ENCODE data around the gene PLK1. TPM values are rescaled to one million over a fixed set of nuclear protein-coding genes. Genes with fewer than 3 reads are reported as not detected.
A peak's percentile ranks its signal among the peaks of the same experiment; 100 is the strongest.

The PLK1 gene
- total RNA-seq (2016; rRNA removed; fragmentation: Illumina TruSeq; extraction: Trizol) (76.3 and 97.4 TPM in 2 replicates), polyA plus RNA-seq (2011; rRNA removed) (50.7 and 71.5 TPM in 2 replicates), polyA minus RNA-seq (2011; rRNA and poly(A)+ RNA removed; ENCODE audit: low replicate concordance) (177 and 191 TPM in 2 replicates), Bru-seq, nascent RNA (percentile 84 among the genes with signal in this experiment), BruChase-seq, experiment 1, labeled RNA remaining after a 6-hour chase (percentile 90 among the genes with signal in this experiment), BruChase-seq, experiment 2, labeled RNA remaining after a 2-hour chase (percentile 88 among the genes with signal in this experiment)
- total RNA-seq (2016; cell fraction: cytosol; rRNA removed; fragmentation: Illumina TruSeq; extraction: Trizol; ENCODE audit: low read depth), result 28.4 and 28.6 TPM in 2 replicates
- 76.4 and 97.9 TPM in 2 replicates for total RNA-seq (2016; cell fraction: insoluble cytoplasmic fraction; rRNA removed; fragmentation: Illumina TruSeq; extraction: Trizol)
- total RNA-seq (2016; cell fraction: membrane; rRNA removed; fragmentation: Illumina TruSeq; extraction: Trizol), result 53.8 and 55.3 TPM in 2 replicates
- 54.5 and 64.5 TPM in 2 replicates for total RNA-seq (2016; cell fraction: nucleus; rRNA removed; fragmentation: Illumina TruSeq; extraction: Trizol)
- polyA plus RNA-seq (2011; cell fraction: cytosol; rRNA removed), result 50.1 and 88.3 TPM in 2 replicates
- 85.1 and 122 TPM in 2 replicates for polyA plus RNA-seq (2011; cell fraction: nucleus; rRNA removed)
- 60.8 and 97.0 TPM in 2 replicates for polyA plus RNA-seq (2012)
- polyA plus RNA-seq (2016; cell fraction: cytosol; fragmentation: Illumina TruSeq; extraction: Trizol; ENCODE audit: low read depth), result 33.9 and 37.2 TPM in 2 replicates
- polyA plus RNA-seq (2016; cell fraction: insoluble cytoplasmic fraction; fragmentation: Illumina TruSeq; extraction: Trizol; ENCODE audit: low read depth), result 114 and 170 TPM in 2 replicates
- 49.5 and 62.0 TPM in 2 replicates for polyA plus RNA-seq (2016; cell fraction: membrane; fragmentation: Illumina TruSeq; extraction: Trizol; ENCODE audit: low read depth)
- polyA plus RNA-seq (2016; cell fraction: nucleus; fragmentation: Illumina TruSeq; extraction: Trizol; ENCODE audit: insufficient read depth, low read depth), result 151 and 164 TPM in 2 replicates
- 65.7 and 78.2 TPM in 2 replicates for polyA minus RNA-seq (2011; cell fraction: cytosol; rRNA and poly(A)+ RNA removed)
- polyA minus RNA-seq (2011; cell fraction: nucleus; rRNA and poly(A)+ RNA removed), result 41.4 and 66.2 TPM in 2 replicates
- long read RNA-seq, experiment 1, full-length matches to known transcripts, result 289 of 337 reads
- long read RNA-seq, experiment 1, partial matches to known transcripts, result 29 of 337 reads
- long read RNA-seq, experiment 1, other reads (novel, unspliced or antisense), result 19 of 337 reads
- long read RNA-seq, experiment 2, full-length matches to known transcripts, result 189 of 263 reads
- long read RNA-seq, experiment 2, partial matches to known transcripts, result 48 of 263 reads
- long read RNA-seq, experiment 2, other reads (novel, unspliced or antisense), result 26 of 263 reads

DNA sequence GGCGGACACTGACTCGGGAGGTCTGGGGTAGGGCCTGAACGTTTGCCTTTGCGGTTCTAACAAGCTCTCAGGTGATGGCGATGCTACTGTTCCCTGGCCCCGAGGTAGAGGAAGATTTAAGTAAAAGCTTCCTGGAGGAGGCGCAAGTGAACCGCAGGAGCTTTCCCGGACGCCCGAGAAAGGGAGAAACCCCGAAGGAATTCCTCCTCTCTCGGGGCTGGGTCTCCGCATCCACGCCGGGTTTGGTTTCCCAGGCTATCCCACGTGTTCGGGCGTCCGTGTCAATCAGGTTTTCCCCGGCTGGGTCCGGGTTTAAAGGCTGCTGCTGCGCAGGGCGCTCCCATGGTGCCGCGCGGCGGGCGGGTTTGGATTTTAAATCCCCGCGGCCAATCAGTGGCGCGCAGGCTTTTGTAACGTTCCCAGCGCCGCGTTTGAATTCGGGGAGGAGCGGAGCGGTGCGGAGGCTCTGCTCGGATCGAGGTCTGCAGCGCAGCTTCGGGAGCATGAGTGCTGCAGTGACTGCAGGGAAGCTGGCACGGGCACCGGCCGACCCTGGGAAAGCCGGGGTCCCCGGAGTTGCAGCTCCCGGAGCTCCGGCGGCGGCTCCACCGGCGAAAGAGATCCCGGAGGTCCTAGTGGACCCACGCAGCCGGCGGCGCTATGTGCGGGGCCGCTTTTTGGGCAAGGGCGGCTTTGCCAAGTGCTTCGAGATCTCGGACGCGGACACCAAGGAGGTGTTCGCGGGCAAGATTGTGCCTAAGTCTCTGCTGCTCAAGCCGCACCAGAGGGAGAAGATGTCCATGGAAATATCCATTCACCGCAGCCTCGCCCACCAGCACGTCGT is at the start of gene PLK1:
PLK1 (plus strand) TSS at position 460 of the 844 bp plus-strand sequence; CDS start at position 504, 44 bp downstream.
- ATAC-seq (peak; percentile 89), FAIRE-seq (peak; percentile 40), DNase-seq (ENCODE audit: low spot score) (peak; percentile 90)
- Histone ChIP-seq H3K36me3 (replicated peaks in 1 of 2; ENCODE audit: control insufficient read depth in 1 of 2, insufficient read depth in 2 of 2, low read length in 2 of 2) (peaks cover 27 to 35% of the 10 kb centered on the region in 2 experiments), H4K20me1 (ENCODE audit: insufficient read depth, low read length) (peaks cover 6% of the 10 kb centered on the region; the same call in 1 of the 2 replicates), H3K79me2 (ENCODE audit: insufficient read depth, low read length) (peaks cover 44% of the 10 kb centered on the region), H3K9ac (ENCODE audit: insufficient read depth, low read depth, low read length) (peak within 1 kb of the TSS; percentile 90), H3K27ac (ENCODE audit: extremely low read length, insufficient read depth, low read length) (peak within 1 kb of the TSS; percentile 75), H3K27me3 (ENCODE audit: control insufficient read depth in 1 of 2, insufficient read depth in 2 of 2, low read length in 2 of 2) (no peaks in the 10 kb centered on the region; a peak in 1 of 5 replicates), H3K4me3 (replicated peaks in 1 of 3; ENCODE audit: insufficient read depth in 1 of 3, low read depth in 2 of 3, low read length in 3 of 3) (peak within 1 kb of the TSS; percentile 94 to 97 (median 95)), H3K4me2 (ENCODE audit: low read depth, low read length) (peak within 1 kb of the TSS; percentile 99), H3K4me1 (ENCODE audit: insufficient read depth, low read length) (peaks cover 67% of the 10 kb centered on the region), H2AFZ (ENCODE audit: low read length) (peak within 1 kb of the TSS; percentile 4), H3K9me3 (ENCODE audit: low read length) (no peaks in the 10 kb centered on the region)
- no TSS peak for BruUV-seq (replicated peaks)
- CTCF ChIA-PET (ENCODE audit: low intra/inter-chr PET ratio, low total read pairs), result interaction anchor here (1.1 kb wide), 1 partner anchor 49 kb away, joined by 3 read pairs; no protein-coding TSS in a partner anchor
- POLR2A ChIA-PET, result interaction anchor here (1.0 to 3.7 kb wide), 3 partner anchors 16 to 140 kb away, joined by 3 to 20 read pairs (median 5); partner anchors contain the start of genes DCTN5 and PALB2
- WGBS (ENCODE audit: low lambda C conversion rate), result 3% methylated on average over 64 of the region's 75 CpGs
- in situ Hi-C loops (cut with HindIII; ENCODE audit: extremely low pct_ligation_motif_present, low pct_unique_long_range_greater_than_20kb) (no loop called here), intact Hi-C loops (cut with micrococcal nuclease; ENCODE audit: unreplicated experiment) (loop anchor here (2.0 kb wide), 2 partner anchors 38 to 50 kb away; partner anchors contain the start of genes DCTN5 and PALB2)
- TF ChIP-seq ZEB1 (IDR thresholded peaks at IDR 0.05; ENCODE audit: insufficient replicate concordance, low read depth) (peak; percentile 53), ZBTB1 (CRISPR knock-in tag; IDR thresholded peaks at IDR 0.05; ENCODE audit: borderline replicate concordance) (no peak), IRF2 (CRISPR knock-in tag; IDR thresholded peaks at IDR 0.05) (peak; percentile 89), SKIL (CRISPR knock-in tag; IDR thresholded peaks at IDR 0.05; ENCODE audit: borderline replicate concordance) (peak; percentile 95), CREB3 (CRISPR knock-in tag; IDR thresholded peaks at IDR 0.05) (peak; percentile 77; the same call in 1 of the 2 replicates)
- TF ChIP-seq, protein P1, sequence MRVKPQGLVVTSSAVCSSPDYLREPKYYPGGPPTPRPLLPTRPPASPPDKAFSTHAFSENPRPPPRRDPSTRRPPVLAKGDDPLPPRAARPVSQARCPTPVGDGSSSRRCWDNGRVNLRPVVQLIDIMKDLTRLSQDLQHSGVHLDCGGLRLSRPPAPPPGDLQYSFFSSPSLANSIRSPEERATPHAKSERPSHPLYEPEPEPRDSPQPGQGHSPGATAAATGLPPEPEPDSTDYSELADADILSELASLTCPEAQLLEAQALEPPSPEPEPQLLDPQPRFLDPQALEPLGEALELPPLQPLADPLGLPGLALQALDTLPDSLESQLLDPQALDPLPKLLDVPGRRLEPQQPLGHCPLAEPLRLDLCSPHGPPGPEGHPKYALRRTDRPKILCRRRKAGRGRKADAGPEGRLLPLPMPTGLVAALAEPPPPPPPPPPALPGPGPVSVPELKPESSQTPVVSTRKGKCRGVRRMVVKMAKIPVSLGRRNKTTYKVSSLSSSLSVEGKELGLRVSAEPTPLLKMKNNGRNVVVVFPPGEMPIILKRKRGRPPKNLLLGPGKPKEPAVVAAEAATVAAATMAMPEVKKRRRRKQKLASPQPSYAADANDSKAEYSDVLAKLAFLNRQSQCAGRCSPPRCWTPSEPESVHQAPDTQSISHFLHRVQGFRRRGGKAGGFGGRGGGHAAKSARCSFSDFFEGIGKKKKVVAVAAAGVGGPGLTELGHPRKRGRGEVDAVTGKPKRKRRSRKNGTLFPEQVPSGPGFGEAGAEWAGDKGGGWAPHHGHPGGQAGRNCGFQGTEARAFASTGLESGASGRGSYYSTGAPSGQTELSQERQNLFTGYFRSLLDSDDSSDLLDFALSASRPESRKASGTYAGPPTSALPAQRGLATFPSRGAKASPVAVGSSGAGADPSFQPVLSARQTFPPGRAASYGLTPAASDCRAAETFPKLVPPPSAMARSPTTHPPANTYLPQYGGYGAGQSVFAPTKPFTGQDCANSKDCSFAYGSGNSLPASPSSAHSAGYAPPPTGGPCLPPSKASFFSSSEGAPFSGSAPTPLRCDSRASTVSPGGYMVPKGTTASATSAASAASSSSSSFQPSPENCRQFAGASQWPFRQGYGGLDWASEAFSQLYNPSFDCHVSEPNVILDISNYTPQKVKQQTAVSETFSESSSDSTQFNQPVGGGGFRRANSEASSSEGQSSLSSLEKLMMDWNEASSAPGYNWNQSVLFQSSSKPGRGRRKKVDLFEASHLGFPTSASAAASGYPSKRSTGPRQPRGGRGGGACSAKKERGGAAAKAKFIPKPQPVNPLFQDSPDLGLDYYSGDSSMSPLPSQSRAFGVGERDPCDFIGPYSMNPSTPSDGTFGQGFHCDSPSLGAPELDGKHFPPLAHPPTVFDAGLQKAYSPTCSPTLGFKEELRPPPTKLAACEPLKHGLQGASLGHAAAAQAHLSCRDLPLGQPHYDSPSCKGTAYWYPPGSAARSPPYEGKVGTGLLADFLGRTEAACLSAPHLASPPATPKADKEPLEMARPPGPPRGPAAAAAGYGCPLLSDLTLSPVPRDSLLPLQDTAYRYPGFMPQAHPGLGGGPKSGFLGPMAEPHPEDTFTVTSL (CRISPR knock-in tag; IDR thresholded peaks at IDR 0.05; ENCODE audit: borderline replicate concordance), result peak; percentile 76; the same call in 1 of the 2 replicates

Measured in HepG2 (cell line).